BLaER1 treated with 17β-estradiol and CSF1 and Interleukin-3, amounts not matched to agents 10 nM and 100 nM (cell line): ENCODE data around the gene CCR8.
A peak's percentile ranks its signal among the peaks of the same experiment; 100 is the strongest.

ENCODE experiments used
- H3K27ac ChIP-seq, 11 experiments: shearing (Covaris generic); formaldehyde crosslinking; 2 replicates each; pipeline ENCODE4 v1.8.1; 2022
- H3K27me3 ChIP-seq, 11 experiments: shearing (Covaris generic); formaldehyde crosslinking; 2 replicates each; pipeline ENCODE4 v1.8.1; 2022
- H3K36me3 ChIP-seq, 11 experiments: shearing (Covaris generic); formaldehyde crosslinking; 2 replicates each; pipeline ENCODE4 v1.8.1; 2022
- H3K4me1 ChIP-seq, 10 experiments: shearing (Covaris generic); formaldehyde crosslinking; 2 replicates each; pipeline ENCODE4 v1.8.1; 2022
- H3K4me2 ChIP-seq, 11 experiments: shearing (Covaris generic); formaldehyde crosslinking; 2 replicates each; pipeline ENCODE4 v1.8.1; 2022
- H3K4me3 ChIP-seq, 10 experiments: shearing (Covaris generic); formaldehyde crosslinking; 2 replicates each; pipeline ENCODE4 v1.8.1; 2022
- H3K9ac ChIP-seq, 11 experiments: shearing (Covaris generic); formaldehyde crosslinking; 2 replicates each; pipeline ENCODE4 v1.8.1; 2022
- H3K9me3 ChIP-seq, 11 experiments: shearing (Covaris generic); formaldehyde crosslinking; replicated peaks in 1 of 11; 2 replicates each; pipeline ENCODE4 v1.8.1; 2022
- H4K20me1 ChIP-seq, 11 experiments: shearing (Covaris generic); formaldehyde crosslinking; 2 replicates each; pipeline ENCODE4 v1.8.1; 2022
- Cebpa-rat ChIP-seq, 11 experiments: shearing (Covaris generic); IDR thresholded peaks; 2 replicates each; pipeline ENCODE4 v1.8.1; 2022

CCR8 gene

GRCh38 chr3:39378957-39379777 is 49.7 kb downstream of the CCR8 start:
- Histone ChIP-seq H3K27ac (no peak overlapping the region), H4K20me1 (peaks cover 0 to 7% (median 4%) of the 10 kb centered on the region in 11 experiments; a peak in 7 of 22 replicates), H3K4me2 (peak overlapping the region; percentile 4 to 58 (median 29); a peak in 16 of 22 replicates), H3K4me1 (peaks cover 8 to 24% (median 20%) of the 10 kb centered on the region in 10 experiments; a peak in 19 of 20 replicates), H3K9ac (no peak overlapping the region), H3K27me3 (peaks cover 0 to 19% (median 0%) of the 10 kb centered on the region in 11 experiments; a peak in 3 of 22 replicates), H3K9me3 (no peaks in the 10 kb centered on the region), H3K36me3 (no peaks in the 10 kb centered on the region), H3K4me3 (no peak overlapping the region)
- TF ChIP-seq Cebpa-rat (IDR thresholded peaks at IDR 0.05) = no peak

- H3K9ac ChIP-seq = no peak overlapping the region
- H3K36me3 ChIP-seq = no peaks in the 10 kb centered on the region
- no peaks in the 10 kb centered on the region for H3K9me3 ChIP-seq
- H4K20me1 ChIP-seq = peaks cover 3 to 12% (median 10%) of the 10 kb centered on the region in 11 experiments; a peak in 19 of 22 replicates
- peak overlapping the region; percentile 4 to 58 (median 29); a peak in 17 of 22 replicates for H3K4me2 ChIP-seq
- TF ChIP-seq Cebpa-rat (IDR thresholded peaks at IDR 0.05) = no peak
- H3K4me3 ChIP-seq = no peak overlapping the region
- peaks cover 0 to 19% (median 0%) of the 10 kb centered on the region in 11 experiments; a peak in 3 of 22 replicates for H3K27me3 ChIP-seq
- peaks cover 11 to 28% (median 25%) of the 10 kb centered on the region in 10 experiments for H3K4me1 ChIP-seq
- H3K27ac ChIP-seq = no peak overlapping the region
These were observed 50.3 kb downstream of the CCR8 start for GRCh38 chr3:39379778-39380155.

- Histone ChIP-seq H3K9me3 (no peaks in the 10 kb centered on the region), H3K27me3 (peaks cover 0 to 19% (median 0%) of the 10 kb centered on the region in 11 experiments; a peak in 3 of 22 replicates), H3K4me1 (peaks cover 22 to 39% (median 36%) of the 10 kb centered on the region in 10 experiments), H3K36me3 (peaks cover 0 to 9% (median 3%) of the 10 kb centered on the region in 11 experiments; a peak in 4 of 22 replicates), H3K9ac (no peak overlapping the region), H3K4me2 (no peak overlapping the region), H3K4me3 (no peak overlapping the region), H3K27ac (no peak overlapping the region), H4K20me1 (peaks cover 11 to 29% (median 26%) of the 10 kb centered on the region in 11 experiments; a peak in 21 of 22 replicates)
- TF ChIP-seq Cebpa-rat (IDR thresholded peaks at IDR 0.05) = no peak
These were observed 51.9 kb downstream of the CCR8 start for GRCh38 chr3:39381432-39381831.
